HG03039 (cell line): ENCODE data around the gene USP37.

Source experiments
- ATAC-seq: cut with Tn5 transposase; IDR thresholded peaks from one replicate; pipeline ENCODE4 v1.9.1; 2021; ENCODE audit warnings: mild to moderate bottlenecking, moderate library complexity; ENCODE audit not compliant: unreplicated experiment

USP37 gene

DNA sequence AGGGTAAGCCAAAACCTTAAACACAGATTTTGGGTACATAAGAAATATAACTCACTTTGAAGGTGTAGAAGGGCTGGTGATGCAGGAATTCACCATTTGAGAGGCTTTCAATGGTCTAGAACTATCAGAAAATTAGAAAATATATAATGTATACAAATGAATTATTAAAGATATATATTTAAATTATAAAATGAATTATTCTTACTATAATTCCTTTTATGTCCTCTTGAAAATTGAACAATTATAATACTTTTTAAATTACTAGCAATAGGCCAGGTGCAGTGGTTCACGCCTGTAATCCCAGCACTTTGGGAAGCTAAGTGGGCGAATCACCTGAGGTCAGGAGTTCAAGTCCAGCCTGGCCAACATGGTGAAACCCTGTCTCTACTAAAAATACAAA is 88.6 kb downstream of the USP37 start:
- ATAC-seq = no peak

DNA sequence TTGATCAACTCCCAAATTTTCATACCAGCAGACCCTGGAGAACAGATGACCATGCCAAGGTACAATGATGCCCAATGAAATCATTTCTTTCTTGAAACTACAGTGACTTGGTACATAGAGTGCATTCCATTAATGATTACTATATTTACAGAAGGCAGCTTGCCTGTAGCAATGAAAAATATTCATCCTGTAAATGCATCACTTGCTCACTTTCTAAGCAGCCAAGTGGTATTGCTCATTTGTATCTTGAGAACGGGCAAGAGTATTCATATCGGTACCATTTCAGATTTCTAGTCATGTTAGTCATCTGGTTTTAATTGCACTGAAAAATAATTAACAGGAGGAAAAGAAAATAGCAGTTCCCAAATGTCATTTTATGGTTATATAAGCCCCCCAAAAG is 89.6 kb downstream of the USP37 start:
- ATAC-seq = no peak

DNA sequence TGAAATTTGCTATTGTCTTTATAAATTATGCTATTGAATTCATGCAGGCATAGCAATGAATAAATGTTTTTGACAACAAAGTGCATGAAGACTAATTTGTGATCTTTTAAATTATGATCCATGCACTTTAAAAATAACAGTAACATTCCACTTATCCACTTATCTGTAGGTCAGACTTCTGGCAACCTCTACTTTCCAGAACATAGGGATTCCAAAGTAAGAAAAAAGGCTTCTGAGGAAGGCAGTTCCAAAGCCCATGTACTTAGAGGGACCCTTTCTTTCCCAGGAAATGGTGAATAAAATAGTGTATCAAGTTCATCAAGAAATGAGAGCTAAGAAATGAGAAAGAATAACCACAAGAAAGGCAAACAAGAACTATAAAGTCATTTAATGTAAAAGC is 90.9 kb downstream of the USP37 start:
- ATAC-seq = no peak

DNA sequence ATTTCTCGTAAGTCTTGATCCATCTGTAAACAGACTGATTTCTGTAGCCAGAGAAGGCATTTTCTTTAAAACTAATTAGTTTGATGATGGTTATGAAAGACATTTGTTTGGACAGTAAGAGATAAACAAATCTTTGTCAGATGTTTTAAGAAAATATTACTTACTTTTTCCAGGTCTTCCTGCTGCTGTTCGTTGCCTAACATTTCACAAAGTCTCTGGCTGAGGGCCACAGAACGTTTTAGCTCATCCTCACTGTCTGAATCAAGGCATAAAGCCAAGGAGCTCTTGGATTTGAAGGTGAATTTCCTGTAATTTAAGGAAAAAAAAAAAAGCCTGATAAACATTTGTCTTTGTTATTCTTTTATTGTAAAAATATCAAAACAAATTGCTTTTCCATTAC is 91.5 kb downstream of the USP37 start:
- ATAC-seq = no peak

DNA sequence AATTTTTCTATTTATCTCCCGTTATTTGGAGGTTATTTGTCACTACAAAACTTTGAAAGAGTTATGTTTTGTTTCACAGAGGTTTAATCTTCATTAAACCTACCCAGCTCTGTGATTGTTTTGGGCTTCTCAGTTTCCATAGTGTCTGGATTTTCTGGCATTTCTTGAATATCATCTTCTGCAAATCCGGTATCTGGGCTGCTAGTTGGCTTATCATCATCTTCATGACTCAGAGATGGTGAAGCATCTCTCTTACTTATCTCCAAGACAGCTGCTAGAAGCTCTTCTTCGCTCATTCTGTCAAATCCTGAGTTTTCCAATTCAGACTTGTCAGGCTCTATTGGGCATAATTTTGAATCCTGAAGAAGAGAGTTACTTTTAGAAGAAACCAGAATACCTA is 93.6 kb downstream of the USP37 start:
- ATAC-seq = no peak

DNA sequence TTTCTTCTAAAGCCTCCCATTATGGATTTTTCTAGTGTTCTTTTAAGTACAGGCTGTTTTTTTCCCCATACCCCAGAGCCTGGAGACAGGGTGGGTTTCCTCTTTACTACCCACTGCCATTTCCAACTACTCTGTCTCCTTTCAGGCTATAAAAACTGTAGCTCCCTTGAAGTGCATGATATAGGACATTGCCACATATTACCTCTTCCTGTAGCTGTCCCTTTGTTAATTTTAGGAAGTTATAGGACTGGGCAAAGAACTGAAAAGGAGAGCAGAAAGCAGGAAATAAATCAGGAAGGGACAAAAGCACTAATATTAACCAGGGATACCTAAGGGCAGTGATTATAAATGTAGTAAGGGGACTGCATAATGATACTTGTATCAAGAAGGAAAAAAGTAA is 95.2 kb downstream of the USP37 start:
- ATAC-seq = no peak

DNA sequence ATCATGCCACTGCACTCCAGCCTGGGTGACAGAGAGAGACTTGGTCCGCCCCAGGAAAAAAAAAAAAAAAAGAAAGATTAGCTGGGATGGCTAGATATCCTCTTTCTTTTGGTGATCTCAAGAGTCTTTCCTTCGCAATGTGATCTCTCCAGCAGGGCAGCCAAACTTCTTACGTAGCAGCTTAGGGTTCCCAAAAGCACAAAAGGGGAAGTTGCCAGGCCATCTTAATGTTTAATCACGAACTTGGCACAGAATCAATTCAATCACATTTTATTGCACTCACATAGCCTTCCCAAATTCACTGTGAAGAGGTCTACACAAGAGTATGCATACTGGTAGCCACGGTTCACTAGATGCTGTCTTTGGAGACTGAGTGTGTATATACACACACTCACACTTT is 96.2 kb downstream of the USP37 start:
- ATAC-seq = no peak

DNA sequence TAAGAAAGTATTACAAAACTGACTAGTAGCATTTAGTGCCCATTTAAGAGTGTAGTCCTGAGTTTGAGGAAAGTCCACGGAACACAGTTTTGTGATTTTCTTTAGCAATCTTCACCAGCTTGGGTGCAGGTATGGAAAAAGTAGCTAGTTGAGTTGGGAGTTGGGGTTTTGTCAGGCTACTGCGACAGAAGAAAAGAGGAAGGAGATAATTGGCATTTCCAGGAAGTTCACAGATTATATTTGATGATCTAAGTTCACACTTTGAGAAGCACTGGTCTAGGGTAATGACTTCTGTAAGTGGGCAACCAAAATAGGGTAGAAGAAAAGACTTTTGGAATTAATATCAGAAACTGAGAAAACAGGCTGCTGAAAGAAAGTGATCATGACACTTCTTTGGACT is 97.1 kb downstream of the USP37 start:
- ATAC-seq = no peak

DNA sequence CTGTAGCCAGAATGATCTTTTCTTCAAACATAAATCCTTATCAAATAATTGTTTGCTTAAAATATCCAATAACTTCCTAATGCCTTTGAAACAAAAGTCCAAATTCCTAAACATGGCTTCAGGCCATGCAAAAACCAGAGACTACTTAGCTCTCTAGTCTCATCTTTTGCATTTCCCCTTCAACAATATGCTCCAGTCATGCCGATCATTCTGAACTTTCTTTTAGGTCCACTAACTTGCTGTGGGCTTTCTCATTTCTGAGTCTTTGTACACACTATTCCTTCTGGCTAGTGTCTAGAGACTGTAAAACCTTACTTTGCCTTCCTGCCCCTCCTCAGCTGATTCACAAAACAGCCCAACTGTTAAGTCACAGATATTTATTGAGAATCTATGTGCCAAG is 97.7 kb downstream of the USP37 start:
- no peak for ATAC-seq

DNA sequence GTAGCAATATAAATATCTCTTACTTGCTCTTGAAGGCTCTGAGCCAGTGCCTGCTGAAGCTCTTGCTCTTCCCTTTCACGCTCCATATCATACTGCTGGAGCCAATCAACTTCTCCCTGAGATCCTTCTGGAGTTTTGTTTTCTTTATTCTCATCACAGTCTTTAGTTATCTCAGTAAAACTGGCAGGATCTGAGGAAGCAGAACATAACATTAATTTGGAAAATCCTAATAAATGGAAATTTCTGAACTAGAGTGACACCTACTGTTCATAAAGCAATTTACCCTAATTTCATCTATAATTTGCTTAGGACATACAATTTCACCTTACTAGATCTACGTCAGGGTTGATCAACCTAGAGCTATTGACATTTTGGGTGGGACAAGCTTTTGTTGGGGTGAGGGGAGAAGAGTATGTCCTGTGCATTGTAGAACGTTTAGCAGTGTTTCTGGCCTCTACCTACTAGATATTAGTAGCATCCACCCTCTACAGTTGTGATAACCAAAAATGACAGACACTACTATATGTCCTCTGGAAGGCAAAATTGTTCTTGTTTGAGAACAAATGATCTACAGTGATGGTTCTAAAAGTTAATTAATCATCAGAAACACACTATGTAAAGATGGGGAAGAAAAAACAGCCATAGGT is 102.0 kb downstream of the USP37 start:
- no peak for ATAC-seq

DNA sequence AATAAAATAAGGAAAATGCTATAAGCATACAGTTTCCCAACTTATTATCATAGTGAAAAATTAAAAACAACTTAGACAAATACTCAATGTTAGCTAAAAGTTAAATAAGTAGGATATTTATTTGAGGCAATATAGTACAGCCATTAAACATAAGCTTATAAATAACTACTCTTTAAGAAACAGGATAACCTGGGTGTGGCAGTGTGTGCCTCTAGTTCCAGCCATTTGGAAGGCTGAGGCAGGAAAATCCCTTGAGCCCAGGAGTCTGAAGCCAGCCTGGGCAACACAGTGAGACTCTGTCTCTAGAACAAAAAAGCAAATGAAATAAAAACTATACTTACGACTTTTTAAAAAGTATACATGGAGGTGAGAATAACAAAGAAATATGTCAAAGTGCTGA is 109.6 kb downstream of the USP37 start:
- ATAC-seq = no peak

DNA sequence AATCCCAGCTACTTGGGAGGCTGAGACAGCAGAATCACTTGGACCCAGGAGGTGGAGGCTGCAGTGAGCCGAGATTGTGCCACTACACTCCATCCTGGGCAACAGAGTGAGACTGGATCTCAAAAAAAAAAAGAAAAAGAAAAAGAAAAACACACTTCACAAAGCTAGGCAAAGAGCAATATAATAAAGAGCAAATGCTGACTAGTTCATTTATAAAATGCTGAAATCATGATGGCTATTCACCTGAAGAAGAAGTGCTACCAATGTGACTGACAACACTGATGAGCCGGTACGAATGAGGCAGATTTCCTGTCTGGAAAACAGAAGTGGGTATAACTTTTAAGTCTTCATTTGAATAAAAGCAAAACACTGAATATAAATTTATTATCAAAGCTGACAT is 111.3 kb downstream of the USP37 start:
- no peak for ATAC-seq

DNA sequence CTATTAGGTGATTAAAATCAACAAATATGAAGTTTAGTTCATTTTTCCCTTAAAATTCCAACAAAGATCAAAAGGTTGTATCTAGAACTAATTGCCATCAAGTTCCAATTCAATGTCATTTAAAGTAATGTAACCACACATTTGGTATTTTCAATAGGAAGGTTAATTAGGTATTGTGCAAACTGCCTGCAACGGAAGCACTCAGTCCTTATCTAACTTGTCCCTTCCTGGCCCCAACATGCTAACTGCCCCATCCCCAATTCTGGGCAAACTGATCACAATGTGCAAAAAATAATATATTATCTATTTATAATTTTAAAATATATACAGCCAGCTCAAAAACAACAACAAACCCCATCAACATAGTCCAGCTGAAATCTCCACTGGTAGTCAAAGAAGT is 116.1 kb downstream of the USP37 start:
- no peak for ATAC-seq

DNA sequence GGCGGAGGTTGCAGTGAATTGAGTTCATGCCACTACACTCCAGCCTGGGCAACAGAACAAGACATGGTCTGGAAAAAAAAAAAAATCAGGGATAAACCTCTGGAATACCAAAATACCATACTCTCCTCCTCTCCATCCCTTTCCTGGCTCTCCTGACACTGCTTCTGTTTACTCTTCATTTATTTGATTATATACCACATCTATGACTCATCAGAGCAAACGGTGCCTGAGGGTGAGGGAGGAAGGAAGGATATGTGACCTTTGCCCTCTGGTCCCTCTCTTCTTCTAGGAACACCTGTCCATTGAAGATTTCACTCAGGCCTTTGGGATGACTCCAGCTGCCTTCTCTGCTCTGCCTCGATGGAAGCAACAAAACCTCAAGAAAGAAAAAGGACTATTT is 119.2 kb downstream of the USP37 start:
- ATAC-seq = no peak

DNA sequence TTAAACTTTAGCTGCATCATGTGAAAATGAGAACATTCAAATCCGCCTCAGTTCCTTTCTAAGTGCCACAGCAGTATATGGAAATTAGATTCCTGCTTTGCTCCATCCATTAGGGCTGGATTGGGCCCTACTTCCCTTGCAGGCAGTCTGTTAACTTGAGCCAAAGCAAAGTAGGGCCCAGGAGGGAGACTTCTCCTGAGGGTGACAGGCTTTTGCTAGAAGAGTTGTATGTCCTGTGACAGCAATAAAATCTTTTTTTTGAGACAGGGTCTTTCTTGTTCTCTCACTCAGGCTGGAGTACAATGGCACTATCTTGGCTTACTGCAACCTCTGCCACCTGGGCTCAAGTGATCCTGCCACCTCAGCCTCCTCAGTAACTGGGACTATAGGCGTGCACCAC is 121.1 kb downstream of the USP37 start:
- ATAC-seq = no peak

DNA sequence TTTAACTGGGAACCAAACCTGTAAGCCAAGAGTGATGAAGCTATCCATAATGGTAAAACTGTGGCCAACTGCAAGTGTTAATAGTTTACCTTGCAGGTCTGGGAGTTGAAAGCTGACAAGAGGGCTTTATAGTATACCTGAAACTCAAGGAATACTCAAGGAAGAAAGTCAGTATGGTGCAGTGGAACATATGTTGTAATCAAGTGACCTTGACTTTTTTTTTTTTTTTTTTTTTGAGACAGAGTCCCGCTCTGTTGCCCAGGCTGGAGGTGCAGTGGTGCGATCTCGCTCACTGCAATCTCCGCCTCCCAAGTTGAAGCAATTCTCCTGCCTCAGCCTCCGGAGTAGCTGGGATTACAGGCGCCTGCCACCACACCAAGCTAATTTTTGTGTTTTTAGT is 121.6 kb downstream of the USP37 start:
- no peak for ATAC-seq

DNA sequence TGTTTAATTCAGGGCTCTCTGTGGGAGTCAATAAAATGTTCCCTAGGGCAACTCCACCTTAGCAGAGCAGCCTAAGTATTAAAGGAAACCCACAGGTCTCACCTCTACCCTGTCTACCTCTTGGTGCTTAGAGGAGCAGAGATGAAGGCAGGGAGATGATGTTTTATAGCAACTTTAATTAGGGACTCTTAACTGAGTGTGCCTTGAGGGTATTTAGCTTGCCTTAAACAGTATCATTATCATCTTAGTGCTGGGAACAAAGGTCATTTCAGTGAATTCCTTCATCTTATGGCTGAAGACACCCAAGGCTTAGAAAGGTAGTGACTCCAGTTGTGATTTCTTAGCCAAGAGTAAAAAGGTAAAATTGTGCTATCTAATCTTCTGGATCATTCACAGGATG is 122.5 kb downstream of the USP37 start:
- ATAC-seq = no peak

DNA sequence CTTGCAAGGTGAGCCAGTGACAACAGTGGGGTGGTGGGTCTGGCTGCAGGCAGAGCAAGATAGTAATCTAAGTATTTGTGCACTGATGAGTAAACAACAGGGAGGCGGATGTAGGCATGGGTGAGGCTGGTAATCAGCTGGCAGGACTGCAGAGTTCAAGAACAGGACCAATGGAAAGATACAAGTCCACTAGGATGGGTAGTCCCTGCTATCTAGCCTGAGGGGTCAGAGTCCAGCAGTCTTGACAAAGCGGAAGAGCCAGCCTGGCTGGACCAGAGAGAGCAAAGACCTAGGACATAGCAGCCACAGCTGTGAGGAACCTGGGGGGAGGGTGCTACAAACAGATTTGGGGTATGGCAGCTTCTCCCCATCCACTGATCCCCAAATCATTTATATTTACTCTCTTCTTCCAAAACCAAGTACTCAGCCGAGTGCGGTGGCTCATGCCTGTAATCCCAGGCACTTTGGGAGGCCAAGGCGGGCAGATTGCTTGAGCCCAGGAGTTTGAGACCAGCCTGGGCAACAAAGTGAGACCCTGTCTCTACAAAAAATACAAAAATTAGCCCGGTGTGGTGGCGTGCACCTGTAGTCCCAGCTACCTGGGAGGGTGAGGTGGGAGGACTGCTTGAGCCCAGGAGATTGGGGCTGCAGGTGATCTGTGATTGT is 123.3 kb downstream of the USP37 start:
- no peak for ATAC-seq

DNA sequence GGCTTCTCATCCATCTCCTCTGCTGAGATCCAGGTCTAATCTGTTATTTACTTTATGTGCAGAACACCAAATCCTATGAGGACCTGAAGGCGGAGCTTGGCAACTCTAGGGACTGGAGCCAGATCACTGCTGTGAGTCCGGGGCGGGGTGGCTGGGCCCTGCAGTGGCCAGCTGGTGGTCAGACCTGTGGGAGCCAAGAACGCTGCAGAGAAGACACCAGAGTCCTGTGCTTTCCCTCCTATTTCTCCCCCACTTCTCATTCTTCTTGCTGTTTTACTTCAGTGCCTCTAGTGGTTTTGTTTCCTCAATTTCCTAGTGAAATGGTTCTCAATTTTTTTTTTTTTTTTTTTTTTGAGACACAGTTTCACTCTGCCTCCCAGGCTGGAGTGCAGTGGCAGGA is 129.6 kb downstream of the USP37 start:
- ATAC-seq = no peak

DNA sequence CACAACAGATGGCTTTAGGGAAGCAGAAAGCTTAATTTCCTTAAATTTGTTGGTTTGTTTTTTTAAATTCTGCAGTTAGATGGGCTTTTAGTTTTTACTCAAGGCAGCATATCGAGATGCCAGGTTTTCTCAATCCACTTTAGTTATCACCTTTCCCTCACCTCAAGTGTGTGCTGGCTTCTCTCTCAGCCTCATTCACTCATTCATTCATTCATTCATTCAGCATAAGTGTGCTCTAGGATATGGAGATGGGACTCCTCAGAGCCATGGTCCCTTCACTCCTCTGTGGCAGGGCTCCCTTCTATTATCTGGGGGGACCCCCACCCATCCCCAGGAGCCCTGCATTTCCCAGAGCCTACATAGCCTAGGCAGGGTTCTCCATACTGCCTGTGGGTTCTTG is 130.2 kb downstream of the USP37 start:
- ATAC-seq = no peak

DNA sequence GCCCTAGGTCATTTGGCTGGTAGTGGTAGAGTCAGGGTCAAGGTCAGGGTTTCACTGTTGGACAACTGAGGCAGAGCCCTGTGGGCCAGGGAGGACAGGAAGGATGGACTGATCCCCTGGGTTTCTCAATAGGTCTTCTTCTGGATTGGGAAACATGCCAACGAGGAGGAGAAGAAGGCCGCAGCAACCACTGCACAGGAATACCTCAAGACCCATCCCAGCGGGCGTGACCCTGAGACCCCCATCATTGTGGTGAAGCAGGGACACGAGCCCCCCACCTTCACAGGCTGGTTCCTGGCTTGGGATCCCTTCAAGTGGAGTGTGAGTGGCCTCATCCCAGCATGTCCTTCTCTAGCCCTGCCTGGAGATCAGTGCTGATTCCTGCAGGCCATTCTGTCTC is 131.2 kb downstream of the USP37 start:
- no peak for ATAC-seq

DNA sequence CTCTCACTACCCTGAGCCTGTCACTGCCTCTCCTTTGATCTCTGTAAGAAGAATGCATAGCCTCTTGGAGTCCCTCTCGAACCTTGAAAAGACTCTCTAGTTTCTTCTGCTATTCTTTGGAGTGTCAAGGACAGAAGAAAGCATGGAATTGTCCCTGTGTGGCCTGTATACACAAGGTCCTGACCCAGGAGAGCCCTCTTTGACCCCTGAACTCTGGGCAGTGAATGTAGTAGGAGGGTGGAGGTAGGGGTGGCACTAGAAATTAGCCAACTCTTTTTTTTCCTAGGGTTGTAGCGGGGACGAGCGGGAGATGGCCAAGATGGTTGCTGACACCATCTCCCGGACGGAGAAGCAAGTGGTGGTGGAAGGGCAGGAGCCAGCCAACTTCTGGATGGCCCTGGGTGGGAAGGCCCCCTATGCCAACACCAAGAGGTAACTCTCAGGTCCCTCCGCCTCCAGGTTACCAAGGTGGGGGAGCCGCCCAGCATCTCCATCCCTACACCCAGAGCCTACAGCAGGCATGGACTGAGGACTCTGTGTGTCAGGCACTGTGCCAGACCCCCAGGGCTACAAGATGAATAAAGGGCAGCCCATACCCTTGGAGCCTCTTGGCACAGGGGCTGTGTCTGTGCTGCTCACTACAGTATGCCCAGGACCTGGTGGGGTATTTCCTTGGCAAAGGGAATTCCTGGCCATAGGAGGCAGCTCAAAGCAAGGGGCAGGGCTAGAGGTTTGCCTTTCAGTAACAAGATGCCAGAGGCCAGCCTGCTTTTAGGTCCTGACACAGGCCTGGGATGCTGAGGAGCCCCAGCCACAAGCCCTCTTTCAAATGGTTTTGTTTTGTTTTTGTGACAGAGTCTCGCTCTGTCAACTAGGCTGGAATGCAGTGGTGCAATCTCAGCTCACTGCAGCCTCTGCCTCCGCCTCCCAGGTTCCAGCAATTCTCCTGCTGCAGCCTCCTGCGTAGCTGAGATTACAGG is 132.9 kb downstream of the USP37 start:
- ATAC-seq = no peak
